Measurements from ENCODE around the gene TNS4. TPM values are rescaled to one million over a fixed set of nuclear protein-coding genes. Genes with fewer than 3 reads are reported as not detected.

TNS4 gene
- total RNA-seq, 4 donors from 2014 or later = 1.8 to 2.1 TPM; not detected in 2

GRCh38 chr17:40452921-40453378 is 48.5 kb downstream of the TNS4 start:
- DNase-seq (ENCODE audit: low spot score) (no peak), ATAC-seq (ENCODE audit: low FRiP score) (no peak)
- TF ChIP-seq CTCF (IDR thresholded peaks at IDR 0.05) = no peak

- DNase-seq (ENCODE audit: low spot score) (no peak), ATAC-seq (ENCODE audit: low FRiP score) (peak; percentile 47)
- TF ChIP-seq CTCF (IDR thresholded peaks at IDR 0.05) = no peak
Measured at GRCh38 chr17:40452216-40452787, 49.1 kb downstream of the TNS4 start.

GRCh38 chr17:40451420-40451819 is 50.0 kb downstream of the TNS4 start:
- TF ChIP-seq CTCF (IDR thresholded peaks at IDR 0.05) = no peak
- ATAC-seq (ENCODE audit: low FRiP score) (no peak), DNase-seq (ENCODE audit: low spot score) (no peak)

GRCh38 chr17:40450175-40450574 is 51.2 kb downstream of the TNS4 start:
- DNase-seq (ENCODE audit: low spot score) (no peak), ATAC-seq (ENCODE audit: low FRiP score) (no peak)
- no peak for TF ChIP-seq CTCF (IDR thresholded peaks at IDR 0.05)

- no peak for TF ChIP-seq CTCF (IDR thresholded peaks at IDR 0.05)
- ATAC-seq (ENCODE audit: low FRiP score) = no peak
- DNase-seq (ENCODE audit: low spot score) = no peak
Measured at GRCh38 chr17:40448639-40449261, 52.7 kb downstream of the TNS4 start.

- ATAC-seq (ENCODE audit: low FRiP score) = no peak
- DNase-seq (ENCODE audit: low spot score) = no peak
Measured at GRCh38 chr17:40448213-40448638, 53.2 kb downstream of the TNS4 start.

More at GRCh38 chr17:40448213-40448638, 53.2 kb downstream of the TNS4 start:
- TF ChIP-seq CTCF (IDR thresholded peaks at IDR 0.05) = no peak

Data from omental fat pad (tissue), 4 donors.